ENCODE measurements around the gene CREBBP.
"Not testable (repeated sequence)": the region's sequence is repeated elsewhere in the genome, so short reads cannot be mapped to it uniquely, and the experiment has no call there.

The CREBBP gene
- total RNA-seq = 148 to 240 reads per million in 2 donors

DNA sequence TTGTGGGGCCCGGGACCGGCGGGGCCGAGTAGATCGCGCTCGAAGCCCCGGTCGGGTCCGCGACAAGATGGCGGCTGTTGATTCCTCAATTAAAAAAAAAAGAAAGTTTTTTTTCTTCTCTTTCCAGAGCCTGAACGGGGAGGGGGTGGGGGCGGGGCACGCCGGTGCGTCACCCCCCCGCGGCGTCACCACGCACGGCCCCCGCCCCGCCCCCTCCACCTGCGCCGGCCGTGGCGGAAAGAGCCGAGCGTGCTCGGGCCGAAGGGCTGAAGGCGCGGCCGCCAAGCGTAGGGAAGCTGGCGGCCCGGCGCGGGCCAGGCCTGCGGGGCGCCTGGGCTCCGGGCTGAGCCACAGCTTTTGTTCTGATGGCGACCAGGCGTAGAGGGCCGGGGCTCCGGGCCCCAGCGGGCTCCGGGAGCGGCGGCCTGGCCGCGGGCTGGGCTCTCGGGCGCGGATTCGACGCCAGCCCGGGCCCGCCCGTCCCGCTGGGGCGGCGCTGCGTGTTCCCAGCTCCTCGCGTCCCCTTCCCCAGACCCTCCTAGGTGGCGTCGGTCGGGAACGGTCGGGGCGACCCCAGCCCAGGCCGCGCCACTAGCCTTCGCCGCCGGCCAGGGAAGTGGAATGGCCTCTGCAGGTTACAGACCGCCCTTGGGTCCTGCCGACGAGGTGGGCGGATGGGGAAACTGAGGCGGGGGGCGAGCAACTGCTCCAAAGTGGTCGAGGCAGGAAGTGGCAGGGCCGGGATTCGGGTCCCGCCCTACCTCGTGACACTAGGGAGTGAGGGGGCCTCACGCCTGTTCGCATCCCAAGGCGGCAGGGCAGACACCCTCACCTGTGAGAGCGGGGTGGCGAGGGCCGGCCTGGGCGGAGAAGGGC, at the start of gene CREBBP:
Gene CREBBP (minus strand): TSS at position 91 of the 876 bp plus-strand sequence. CDS start 797 bp downstream, outside the sequence.
- peak; percentile 72 to 94 (median 83) for DNase-seq

DNA sequence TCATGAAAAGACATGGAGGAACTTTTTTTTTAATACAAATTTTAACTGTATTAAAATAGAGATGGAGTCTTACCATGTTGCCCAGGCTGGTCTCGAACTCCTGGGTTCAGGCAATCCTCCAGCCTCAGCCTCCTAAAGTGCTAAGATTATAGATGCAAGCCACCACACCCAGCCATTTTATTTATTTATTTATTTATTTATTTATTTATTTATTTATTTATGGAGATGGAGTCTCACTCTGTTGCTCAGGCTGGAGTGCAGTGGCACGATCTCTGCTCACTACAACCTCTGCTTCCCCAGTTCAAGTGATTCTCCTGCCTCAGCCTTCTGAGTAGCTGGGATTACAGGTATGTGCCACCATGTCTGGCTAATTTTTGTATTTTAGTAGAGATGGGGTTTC, 46.6 kb upstream of the CREBBP start:
- DNase-seq = not testable (repeated sequence)

DNA sequence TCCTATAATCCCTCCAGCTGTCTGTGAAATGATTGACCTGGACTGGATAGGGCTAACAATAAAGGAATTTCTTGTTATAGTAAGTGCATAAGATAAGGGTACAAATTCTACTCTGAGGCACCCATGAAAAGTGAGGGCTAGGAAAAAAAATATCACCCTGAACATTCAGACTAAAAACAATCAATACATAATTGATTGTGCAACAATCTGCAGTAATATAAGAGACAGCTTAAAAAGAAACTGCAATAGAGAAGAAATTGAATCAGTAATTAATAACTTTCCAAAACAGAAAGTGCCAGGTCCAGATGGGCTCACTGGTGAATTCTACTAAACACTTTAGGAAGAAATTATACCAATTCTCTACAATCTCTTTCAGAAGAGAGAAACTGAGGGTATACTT, 44.2 kb upstream of the CREBBP start:
- DNase-seq = no peak

DNA sequence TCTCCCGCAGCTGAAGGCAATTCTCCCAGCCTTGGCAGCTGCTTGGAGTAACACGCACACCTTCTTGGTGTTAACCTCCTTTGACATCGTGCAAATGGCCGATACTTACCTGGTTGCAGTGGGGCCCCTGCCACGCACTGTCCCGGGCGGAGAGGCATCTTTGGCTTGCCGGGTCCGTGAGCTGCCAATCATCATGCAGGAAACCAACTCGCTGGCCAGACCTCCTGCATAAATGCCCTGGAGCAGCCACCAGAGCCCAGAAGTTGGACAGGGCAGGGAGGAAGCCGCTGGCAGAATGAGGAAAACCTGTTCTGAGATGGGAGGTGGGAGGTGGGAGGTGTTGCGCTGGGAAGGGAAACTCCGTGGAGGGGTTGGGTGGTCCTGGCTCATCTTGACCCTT, 41.7 kb upstream of the CREBBP start:
- no peak for DNase-seq

DNA sequence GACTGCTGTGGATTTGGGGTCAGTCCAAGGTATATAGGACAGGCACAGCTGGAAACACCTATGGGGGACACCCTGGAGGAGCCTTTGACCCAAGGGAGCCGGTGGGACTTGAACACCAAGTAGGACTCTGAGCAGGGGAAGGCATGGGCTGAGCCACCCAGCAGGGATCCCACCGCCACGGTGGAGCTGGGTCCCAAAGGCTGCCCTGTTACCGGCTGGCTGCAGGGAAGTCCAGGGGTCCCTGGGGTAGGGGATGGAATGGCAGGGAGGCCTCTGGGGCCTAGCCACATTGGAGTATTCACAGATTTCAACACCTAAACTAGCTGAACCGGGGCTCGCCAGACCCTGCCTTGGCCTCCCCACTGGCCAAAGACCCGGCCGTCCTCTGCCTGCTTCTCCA, 39.7 kb upstream of the CREBBP start:
- DNase-seq = no peak

DNA sequence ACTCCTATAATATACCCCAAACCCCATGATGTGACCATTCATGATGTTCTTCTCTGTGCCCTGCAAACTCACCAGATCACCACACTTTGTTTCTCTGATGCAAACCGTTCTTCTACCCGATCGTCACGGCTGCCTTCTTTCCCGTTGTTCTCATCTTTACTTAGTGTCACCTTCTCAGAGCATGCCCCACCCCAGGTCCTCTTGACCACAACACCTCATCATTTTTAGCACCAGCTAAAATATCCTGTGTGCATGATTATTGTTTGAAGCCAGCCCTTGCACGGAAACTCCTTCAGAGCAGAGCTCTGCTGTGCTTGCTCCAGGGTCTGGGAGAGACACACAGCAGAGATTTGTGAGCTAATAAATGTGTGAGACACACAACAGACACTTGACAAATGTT, 38.9 kb upstream of the CREBBP start:
- no peak for DNase-seq

DNA sequence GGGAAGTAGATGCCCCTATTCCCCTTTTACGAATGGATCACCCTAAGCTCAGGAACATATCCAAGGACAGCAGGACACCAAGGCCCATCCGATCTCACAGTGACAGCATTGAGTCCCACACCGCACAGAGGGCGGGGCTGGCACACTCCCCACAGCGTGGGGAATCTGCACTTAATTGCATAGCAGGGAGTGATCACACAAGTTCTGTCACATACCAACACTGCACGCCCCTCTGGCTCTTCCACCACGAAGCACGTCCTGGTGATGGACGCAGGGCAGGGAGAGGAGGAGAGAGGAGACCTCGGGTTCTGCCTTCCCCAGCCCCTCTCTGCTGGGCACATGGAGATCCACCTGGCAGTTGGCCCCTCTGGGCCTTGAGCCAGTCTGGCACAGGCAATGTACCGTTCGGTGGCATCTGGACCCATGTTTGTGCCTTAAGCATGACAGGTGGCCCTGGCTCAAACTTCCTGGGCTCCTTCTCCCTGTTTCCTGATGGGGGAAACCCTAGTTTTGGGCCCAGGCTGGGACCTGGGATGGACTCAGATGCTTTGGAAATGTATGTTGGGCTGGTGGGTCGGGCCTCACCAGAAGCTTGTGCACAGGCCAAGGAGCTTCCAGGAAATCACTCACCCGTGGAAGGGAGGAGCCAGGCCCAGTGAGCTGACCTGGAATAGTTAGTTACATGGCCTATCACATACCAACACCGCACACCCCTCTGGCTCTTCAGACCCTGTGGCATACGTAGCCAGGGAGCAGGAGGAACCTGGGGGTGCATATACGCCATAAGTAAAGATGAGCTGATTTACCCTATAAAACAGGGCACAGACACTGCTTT, 35.1 kb upstream of the CREBBP start:
- DNase-seq = no peak

DNA sequence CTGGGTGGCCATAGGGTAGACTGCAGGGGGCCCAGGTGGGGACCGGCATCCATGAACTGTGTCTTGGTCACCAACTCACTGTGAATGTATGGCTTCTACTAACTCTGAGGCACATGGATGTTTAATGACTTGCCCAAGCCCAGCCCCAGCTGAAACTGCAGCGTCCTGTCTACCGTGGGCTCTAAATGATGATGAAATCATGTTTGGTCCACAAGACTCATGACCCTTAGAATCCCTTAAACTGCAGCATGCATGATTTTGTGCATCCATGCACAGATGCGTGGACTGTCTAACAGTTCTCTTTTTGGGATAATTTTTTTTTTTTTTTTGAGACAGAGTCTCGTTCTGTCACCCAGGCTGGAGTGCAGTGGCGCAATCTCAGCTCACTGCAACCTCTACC, 32.4 kb upstream of the CREBBP start:
- DNase-seq = no peak

DNA sequence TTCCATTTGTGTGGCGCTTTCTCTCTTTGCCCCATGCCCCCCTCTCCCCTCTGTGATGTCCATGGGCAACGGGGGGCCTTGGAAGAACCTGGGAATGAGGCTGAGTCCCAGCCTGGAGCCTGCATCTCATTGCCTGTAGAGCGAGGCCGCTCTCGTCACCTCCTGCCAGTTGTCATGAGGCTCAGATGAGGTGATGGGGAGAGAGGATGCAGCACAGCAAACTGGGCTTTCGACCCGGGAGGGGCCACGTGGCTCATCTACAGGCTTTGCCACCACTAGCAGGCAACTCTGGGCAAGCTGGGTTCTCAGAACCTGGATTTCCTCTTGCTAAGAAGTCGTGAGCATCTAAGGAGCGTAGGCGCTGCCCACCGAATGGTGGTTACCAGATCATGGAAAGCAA, 31.9 kb upstream of the CREBBP start:
- no peak for DNase-seq

DNA sequence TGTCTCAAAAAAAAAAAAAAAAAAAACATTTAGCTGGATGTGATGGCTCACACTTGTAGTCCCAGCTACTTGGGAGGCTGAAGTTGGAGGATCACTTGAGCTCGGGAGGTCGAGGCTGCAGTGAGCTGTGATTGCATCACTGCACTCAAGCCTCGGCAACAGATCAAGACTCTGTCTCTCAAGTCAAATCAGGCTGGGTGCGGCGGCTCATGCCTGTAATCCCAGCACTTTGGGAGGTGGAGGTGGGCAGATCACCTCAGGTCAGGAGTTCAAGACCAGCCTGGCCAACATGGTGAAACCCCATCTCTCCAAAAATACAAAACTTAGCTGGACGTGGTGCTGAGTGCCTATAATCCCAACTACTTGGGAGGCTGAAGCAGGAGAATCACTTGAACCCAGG, 31.2 kb upstream of the CREBBP start:
- not testable (repeated sequence) for DNase-seq

DNA sequence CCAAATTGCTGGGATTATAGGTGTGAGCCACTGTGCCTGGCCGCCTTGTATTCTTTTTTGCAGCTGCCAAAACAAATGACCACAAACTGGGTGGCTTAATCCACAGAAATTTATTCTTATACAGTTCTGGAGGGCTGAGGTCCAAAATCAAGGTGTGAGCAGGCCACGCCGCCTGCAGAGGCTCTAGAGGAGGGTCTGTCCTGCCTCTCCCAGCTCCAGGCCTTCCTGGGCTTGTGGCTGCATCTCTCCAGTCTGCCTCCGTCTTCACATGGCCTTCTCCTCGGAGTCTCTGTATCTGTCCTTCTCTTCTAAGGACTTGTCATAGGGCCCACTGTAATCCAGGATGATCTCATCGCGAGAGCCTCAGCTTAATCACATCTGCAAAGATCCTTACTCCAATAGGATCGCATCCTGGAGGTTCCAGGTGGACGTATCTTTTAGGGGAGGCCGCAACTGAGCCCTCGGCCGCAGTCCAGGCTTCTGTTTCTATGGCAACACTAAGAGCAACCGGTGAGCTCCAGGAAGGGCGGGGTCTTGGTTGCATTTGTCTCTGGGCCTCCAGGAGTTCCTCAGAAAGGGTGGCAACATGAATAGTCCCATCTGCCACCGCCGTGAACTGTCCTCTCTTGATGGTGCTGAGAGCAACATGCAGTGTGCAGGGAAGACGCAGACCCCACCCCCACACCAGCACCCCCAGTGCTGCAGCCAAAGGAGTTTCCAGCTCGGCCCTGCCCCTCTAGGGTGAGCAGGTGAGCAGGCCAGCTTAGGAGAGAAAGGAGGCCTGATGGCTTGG, 29.5 kb upstream of the CREBBP start:
- no peak for DNase-seq

DNA sequence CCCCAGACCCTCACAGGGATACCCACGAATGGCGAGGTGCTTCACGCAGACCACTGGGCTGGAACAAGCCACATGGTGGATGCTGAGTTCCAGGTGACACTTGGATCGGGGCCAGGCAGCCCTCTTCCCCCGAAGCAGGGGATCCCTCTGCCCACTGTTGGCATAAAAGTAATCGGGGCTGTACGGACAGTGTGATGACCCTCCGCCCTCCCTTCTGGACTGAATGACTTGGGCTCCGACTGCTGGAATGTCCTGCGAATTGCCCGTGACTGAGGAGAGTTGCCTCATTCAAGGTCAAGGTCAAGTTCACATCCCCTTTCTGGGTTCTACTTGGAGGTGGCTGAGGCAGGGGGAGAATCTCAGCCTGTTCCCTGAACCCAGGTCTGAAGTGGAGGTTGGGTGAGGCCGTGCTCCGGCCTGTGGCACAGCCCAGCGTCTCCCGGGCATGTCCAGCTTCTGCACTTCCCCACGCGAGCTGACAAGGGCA, 28.5 kb upstream of the CREBBP start:
- no peak for DNase-seq

DNA sequence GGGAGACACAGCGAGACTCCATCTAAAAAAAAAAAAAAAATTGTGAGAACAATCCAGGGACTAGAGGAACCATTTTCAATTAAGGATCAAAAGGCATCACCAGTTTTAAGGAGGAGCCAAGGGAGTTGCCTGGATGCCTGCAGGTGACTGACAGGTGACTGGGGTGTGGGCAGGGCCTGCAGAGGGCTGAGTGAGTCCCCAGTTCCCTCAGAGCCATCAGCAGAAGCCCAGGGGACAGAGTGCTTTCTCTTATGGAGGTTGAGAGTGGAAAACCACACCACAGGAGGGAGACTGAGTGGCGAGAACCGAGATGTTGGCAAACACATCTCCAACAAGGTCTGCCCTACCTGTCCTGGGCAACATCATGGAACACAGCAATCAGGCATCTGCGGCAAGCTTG, 27.1 kb upstream of the CREBBP start:
- DNase-seq = no peak

DNA sequence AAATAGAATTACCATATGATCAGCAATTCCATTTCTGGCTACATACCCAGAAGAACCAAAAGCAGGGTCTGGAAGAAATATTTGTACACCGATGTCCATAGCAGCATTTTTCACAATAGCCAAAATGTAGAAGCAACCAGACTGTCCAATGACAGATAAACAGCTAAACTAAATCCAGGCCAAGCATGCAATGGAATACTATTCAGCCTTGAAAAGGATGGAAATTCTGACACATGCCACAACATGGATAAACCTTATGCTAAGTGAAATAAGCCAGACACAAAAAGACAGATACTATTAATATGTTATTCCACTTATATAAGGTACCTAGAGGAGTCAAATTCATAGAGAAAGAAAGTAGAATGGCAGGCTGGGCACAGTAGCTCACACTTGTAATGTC, 25.9 kb upstream of the CREBBP start:
- no peak for DNase-seq

DNA sequence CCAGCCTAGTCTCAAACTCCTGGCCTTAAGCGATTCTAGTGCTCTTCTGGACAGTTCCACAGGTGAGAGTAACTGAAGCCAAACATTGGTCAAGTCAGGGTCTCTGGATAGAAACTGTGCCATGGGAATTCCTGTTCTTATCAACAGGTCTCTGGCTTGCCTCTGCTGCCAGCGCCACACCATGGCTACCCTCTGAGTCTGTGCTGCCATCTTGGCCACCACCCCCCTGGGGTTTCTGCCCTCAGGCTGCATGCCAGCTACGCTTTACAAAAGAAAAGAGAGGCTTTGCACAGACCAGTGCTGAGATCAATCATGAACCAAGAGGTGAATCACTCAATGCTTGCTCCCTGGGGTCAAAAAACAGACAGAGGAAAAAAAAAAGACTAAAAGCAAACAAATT, 24.4 kb upstream of the CREBBP start:
- DNase-seq = no peak

DNA sequence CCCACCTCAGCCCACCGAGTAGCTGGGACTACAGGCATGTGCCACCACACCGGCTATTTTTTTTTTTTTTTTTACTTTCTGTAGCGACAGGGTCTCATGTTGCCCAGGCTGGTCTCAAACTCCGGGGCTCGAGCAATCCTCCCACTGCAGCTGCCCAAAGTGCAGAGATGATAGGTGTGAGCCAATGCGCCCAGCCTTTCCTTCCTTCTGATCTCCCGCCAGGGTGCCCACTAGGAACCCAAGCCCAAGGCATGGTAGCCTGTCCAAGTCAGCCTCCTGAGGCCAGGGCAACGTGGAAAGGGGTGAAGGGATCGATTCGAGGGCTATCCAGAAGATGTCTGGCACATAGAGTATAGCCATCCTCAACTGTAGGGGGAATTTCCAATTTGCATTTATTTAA, 9.6 kb upstream of the CREBBP start:
- DNase-seq = no peak

DNA sequence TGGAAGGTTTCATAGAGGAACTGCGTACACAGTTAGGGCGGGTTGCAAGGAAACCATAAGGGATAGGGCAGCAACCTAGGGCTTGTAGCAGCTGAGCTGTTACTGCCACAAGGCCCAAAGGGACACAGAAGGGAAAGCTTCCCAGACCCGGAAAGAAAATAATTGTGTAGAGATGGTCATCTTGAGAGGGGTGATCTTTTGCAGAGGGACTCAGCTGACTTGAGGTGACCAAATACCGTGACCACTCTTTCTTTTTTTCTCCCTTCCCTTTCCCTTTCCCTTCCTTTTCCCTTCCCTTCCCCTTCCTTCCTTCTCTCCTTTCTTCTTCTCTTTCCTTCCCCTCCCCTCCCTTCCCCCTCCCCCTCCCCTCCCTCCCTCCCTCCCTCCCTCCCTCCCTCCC, 8.5 kb upstream of the CREBBP start:
- no peak for DNase-seq

DNA sequence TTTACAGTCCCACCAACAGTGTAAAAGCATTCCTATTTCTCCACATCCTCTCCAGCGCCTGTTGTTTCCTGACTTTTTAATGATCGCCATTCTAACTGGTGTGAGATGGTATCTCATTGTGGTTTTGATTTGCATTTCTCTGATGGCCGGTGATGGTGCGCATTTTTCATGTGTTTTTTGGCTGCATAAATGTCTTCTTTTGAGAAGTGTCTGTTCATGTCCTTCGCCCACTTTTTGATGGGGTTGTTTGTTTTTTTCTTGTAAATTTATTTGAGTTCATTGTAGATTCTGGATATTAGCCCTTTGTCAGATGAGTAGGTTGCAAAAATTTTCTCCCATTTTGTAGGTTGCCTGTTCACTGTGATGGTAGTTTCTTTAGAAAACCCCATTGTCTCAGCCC, 5.5 kb upstream of the CREBBP start:
- DNase-seq = not testable (repeated sequence)

DNA sequence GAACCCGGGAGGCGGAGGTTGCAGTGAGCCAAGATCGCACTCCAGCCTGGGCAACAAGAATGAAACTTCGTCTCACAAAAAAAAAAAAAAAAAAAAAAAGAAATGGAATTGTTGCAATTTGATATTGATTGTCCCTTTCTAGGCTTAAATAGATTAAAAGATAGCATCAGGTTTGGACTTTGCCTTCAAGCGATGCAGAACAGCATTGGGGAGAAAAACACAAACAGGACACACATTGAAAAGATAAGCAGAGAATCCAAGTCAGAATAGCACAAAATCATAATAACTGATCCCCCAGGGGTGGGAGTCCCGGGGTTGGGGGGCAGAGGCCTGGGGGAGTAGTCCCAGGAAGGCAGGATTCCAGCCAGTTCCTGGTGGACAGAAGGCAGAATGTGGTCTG, 3.9 kb upstream of the CREBBP start:
- no peak for DNase-seq

DNA sequence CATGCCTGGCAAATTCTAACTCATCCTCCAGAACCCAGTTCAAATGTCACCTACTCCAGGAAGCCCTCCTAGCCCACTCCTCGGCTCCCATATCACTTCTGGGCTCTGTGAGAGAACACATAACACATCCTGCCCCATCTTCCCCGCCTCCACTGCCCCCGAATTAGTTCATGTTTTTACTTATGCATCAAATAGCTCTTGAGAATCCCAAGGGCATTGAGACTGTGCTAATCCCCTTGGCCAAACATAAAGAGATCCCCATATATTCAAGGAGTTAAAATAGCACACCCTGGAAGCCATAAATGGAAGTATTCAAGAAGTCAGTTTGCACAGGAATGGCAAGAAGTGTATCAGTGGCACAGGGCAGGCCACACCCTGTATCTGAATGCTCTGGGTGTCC, 2.0 kb upstream of the CREBBP start:
- no peak for DNase-seq

DNA sequence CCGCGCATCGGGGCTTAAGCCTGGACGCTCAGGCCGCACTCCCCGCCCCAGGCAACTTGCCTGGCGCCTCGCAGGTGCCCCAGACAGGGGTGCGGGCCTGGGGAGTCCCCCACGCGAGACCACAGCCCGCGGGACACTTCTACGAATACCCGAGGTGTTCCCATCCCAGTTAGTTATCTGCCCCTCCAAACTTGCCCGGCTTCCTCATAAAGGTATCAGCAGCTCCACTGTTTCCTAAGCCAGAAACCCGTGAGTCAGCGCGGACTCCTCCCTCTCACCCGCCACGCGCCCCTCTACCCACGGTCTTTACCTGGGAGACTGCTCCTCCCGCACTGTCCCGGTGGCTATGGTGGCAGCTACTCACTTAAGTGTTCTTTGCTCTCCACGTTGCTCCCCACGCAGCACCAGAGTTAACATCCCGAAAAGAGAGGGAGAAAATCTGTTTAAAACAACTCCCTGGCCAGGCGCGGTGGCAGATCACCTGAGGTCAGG, 1.0 kb upstream of the CREBBP start:
- no peak for DNase-seq

DNA sequence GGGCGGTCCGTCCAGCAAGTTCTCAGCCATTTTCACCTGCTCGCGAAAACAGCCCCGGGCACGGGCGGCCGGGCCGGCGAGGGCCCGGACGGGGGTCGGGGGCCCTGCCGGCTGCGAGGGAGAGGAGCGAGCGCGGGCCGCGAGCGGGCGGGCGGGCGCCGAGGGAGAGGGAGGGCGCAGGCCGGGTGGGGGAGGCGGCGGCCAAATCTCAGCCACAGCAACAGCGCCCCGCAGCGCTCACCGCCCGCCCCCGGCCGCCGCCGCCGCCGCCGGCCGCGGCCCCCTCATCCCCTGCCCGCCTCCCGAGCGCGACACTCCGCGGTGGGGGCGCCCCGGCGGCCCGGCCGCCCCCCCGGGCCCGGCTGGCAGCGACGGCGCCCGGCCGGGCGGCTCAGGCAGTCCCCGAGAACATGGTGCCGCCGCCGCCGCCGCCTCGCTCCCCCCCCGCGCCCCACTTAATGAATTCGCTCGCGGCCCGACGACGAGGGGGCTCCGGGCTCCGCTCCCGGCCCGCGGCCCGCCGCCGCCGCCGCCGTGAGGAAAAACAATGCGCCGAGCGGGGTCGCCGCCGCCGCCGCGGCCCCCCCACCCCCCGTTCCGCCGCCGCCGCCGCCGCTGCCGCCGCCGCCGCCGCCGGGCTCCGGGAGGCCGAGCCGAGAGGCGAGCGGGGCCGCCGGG, 487 bp downstream of the CREBBP start:
- DNase-seq = peak; percentile 53 to 85 (median 58)

All from T-helper 2 cell (primary cell).